ENCODE measurements around the gene RFX7.

The RFX7 gene

DNA sequence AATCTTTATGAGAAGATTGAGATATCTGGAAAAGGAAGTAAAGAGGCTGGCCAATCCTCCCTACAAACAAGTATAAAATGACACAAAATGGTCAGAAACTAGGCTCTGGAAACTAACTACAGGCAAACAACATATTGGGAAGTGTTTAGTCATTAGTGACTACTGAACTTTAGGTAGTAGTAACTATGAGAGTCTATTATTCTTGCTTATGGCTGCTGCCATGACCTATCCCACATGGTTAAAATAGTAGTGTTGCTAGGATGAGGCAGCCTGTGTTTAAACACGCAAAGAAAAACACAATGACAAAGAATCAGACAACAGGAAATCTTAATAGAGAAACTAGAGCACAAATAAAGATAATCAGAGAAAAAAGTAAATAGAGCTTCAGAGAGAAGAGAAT, 67.9 kb downstream of the RFX7 start:
- H3K36me3 ChIP-seq (ENCODE audit: low read length) = peaks cover 22% of the 10 kb centered on the region; the same call in 1 of the 2 replicates
- H3F3A ChIP-seq (ENCODE audit: insufficient read depth) = peaks cover 7% of the 10 kb centered on the region
- TF ChIP-seq EZH2phosphoT487 (conservative IDR thresholded peaks at IDR 0.05; ENCODE audit: low read length) = no peak

DNA sequence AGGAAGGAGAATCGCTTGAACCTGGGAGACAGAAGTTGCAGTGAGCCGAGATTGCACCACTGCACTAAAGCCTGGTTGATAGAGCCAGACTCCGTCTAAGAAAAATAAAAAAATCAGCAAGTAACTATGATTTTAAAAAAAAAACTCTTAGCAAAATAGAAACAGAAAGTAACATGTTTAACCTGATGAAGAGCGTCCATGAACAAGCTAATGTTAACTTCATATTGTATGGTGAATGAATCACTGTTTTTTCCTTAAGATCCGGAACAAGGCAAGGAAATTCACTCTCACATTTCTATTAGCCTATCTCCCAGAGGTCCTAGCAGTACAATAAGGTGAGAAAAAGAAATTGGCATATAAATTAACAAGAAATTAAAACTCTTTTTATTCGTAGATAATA, 69.0 kb downstream of the RFX7 start:
- H3K9me2 ChIP-seq (replicated peaks; ENCODE audit: insufficient read depth, low read length) = no peaks in the 10 kb centered on the region
- H3F3A ChIP-seq (ENCODE audit: insufficient read depth) = peaks cover 7% of the 10 kb centered on the region
- H3K27me3 ChIP-seq (ENCODE audit: low read length) = no peaks in the 10 kb centered on the region
- no peak overlapping the region for H2AFZ ChIP-seq (ENCODE audit: low read depth, low read length, severe bottlenecking)
- TF ChIP-seq EZH2phosphoT487 (conservative IDR thresholded peaks at IDR 0.05; ENCODE audit: low read length) = no peak
- TF ChIP-seq, protein P1, sequence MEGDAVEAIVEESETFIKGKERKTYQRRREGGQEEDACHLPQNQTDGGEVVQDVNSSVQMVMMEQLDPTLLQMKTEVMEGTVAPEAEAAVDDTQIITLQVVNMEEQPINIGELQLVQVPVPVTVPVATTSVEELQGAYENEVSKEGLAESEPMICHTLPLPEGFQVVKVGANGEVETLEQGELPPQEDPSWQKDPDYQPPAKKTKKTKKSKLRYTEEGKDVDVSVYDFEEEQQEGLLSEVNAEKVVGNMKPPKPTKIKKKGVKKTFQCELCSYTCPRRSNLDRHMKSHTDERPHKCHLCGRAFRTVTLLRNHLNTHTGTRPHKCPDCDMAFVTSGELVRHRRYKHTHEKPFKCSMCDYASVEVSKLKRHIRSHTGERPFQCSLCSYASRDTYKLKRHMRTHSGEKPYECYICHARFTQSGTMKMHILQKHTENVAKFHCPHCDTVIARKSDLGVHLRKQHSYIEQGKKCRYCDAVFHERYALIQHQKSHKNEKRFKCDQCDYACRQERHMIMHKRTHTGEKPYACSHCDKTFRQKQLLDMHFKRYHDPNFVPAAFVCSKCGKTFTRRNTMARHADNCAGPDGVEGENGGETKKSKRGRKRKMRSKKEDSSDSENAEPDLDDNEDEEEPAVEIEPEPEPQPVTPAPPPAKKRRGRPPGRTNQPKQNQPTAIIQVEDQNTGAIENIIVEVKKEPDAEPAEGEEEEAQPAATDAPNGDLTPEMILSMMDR (IDR thresholded peaks at IDR 0.05; ENCODE audit: insufficient read depth, low read length, poor library complexity, severe bottlenecking) = no peak
- H3K9ac ChIP-seq (ENCODE audit: low read length) = no peak overlapping the region
- no peak overlapping the region for H3K4me2 ChIP-seq (ENCODE audit: low read depth, low read length, poor library complexity, severe bottlenecking)
- H3K27ac ChIP-seq (ENCODE audit: low read depth, low read length) = no peak overlapping the region
- H3K9me3 ChIP-seq (ENCODE audit: insufficient read depth, low read length) = no peaks in the 10 kb centered on the region
- H3K36me3 ChIP-seq (ENCODE audit: low read length) = peaks cover 24% of the 10 kb centered on the region; the same call in 1 of the 2 replicates
- peaks cover 10% of the 10 kb centered on the region; the same call in 1 of the 2 replicates for H4K20me1 ChIP-seq (ENCODE audit: low read depth, low read length)
- H3K79me2 ChIP-seq (ENCODE audit: insufficient read depth, low read length) = peaks cover 52% of the 10 kb centered on the region
- no peak overlapping the region for H3K4me3 ChIP-seq (ENCODE audit: insufficient read depth, low read length, poor library complexity, severe bottlenecking)

More for the DNA sequence above, 67.9 kb downstream of the RFX7 start:
- Histone ChIP-seq H2AFZ (ENCODE audit: low read depth, low read length, severe bottlenecking) (no peak overlapping the region), H3K27me3 (ENCODE audit: low read length) (no peaks in the 10 kb centered on the region), H3K9me2 (replicated peaks; ENCODE audit: insufficient read depth, low read length) (no peaks in the 10 kb centered on the region), H3K4me2 (ENCODE audit: low read depth, low read length, poor library complexity, severe bottlenecking) (no peak overlapping the region), H3K4me3 (ENCODE audit: insufficient read depth, low read length, poor library complexity, severe bottlenecking) (no peak overlapping the region), H3K9ac (ENCODE audit: low read length) (no peak overlapping the region), H4K20me1 (ENCODE audit: low read depth, low read length) (peaks cover 10% of the 10 kb centered on the region; the same call in 1 of the 2 replicates), H3K79me2 (ENCODE audit: insufficient read depth, low read length) (peaks cover 62% of the 10 kb centered on the region), H3K27ac (ENCODE audit: low read depth, low read length) (no peak overlapping the region), H3K9me3 (ENCODE audit: insufficient read depth, low read length) (no peaks in the 10 kb centered on the region)

DNA sequence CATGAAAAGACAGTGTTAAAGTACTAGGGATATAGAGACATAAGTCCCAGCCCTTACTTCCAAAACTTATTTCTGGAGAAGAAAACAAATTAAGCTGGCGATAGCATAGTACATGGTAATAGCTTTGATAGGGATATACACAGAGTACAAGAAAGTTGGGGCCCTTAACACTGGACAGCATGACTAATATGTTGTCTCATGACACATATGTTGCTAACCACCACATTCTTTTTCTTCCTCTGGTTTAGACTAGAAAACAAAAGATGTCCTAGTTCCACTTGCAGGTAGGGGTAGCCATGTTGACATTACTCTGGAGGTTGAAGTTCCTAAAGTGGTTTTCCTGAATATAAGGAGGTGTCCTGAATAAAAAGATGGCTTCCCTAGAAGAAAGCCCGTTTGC, 75.3 kb downstream of the RFX7 start:
- Histone ChIP-seq H3K27me3 (ENCODE audit: low read length) (no peaks in the 10 kb centered on the region), H3K4me3 (ENCODE audit: insufficient read depth, low read length, poor library complexity, severe bottlenecking) (no peak overlapping the region), H3K9me2 (replicated peaks; ENCODE audit: insufficient read depth, low read length) (no peaks in the 10 kb centered on the region), H3K79me2 (ENCODE audit: insufficient read depth, low read length) (peaks cover 52% of the 10 kb centered on the region), H2AFZ (ENCODE audit: low read depth, low read length, severe bottlenecking) (no peak overlapping the region), H3K9ac (ENCODE audit: low read length) (no peak overlapping the region), H3K27ac (ENCODE audit: low read depth, low read length) (no peak overlapping the region), H3K4me2 (ENCODE audit: low read depth, low read length, poor library complexity, severe bottlenecking) (no peak overlapping the region), H3K36me3 (ENCODE audit: low read length) (peaks cover 15% of the 10 kb centered on the region; the same call in 1 of the 2 replicates), H3K9me3 (ENCODE audit: insufficient read depth, low read length) (no peaks in the 10 kb centered on the region), H4K20me1 (ENCODE audit: low read depth, low read length) (peaks cover 4% of the 10 kb centered on the region; the same call in 1 of the 2 replicates), H3F3A (ENCODE audit: insufficient read depth) (no peaks in the 10 kb centered on the region)
- TF ChIP-seq, protein P1 (IDR thresholded peaks at IDR 0.05; ENCODE audit: insufficient read depth, low read length, poor library complexity, severe bottlenecking) = no peak
- TF ChIP-seq EZH2phosphoT487 (conservative IDR thresholded peaks at IDR 0.05; ENCODE audit: low read length) = no peak

DNA sequence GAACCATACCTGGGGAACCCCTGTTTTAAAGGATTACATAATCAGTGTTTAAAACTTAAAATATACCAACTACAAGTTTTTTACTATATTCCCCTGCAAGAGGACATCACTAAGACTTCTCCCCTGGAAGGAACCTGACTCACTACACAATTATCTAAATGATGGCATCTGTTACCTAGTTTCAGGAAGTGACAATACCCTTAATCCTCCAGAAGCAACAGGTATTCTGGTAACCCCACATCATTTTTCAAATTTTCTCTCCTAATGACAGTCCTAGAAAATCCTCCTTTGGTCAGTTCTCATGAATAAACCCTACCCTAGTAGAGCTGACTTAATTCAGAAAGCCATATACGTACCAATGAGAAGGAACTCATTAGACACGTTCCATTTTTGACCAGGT, 78.4 kb downstream of the RFX7 start:
- H3K27me3 ChIP-seq (ENCODE audit: low read length) = no peaks in the 10 kb centered on the region
- H3K79me2 ChIP-seq (ENCODE audit: insufficient read depth, low read length) = peaks cover 63% of the 10 kb centered on the region
- no peaks in the 10 kb centered on the region for H3K9me3 ChIP-seq (ENCODE audit: insufficient read depth, low read length)
- no peak for TF ChIP-seq EZH2phosphoT487 (conservative IDR thresholded peaks at IDR 0.05; ENCODE audit: low read length)
- TF ChIP-seq, protein P1 (IDR thresholded peaks at IDR 0.05; ENCODE audit: insufficient read depth, low read length, poor library complexity, severe bottlenecking) = no peak
- no peak overlapping the region for H3K9ac ChIP-seq (ENCODE audit: low read length)
- no peaks in the 10 kb centered on the region for H3K36me3 ChIP-seq (ENCODE audit: low read length)
- no peak overlapping the region for H3K4me3 ChIP-seq (ENCODE audit: insufficient read depth, low read length, poor library complexity, severe bottlenecking)
- peaks cover 4% of the 10 kb centered on the region; the same call in 1 of the 2 replicates for H4K20me1 ChIP-seq (ENCODE audit: low read depth, low read length)
- no peaks in the 10 kb centered on the region for H3F3A ChIP-seq (ENCODE audit: insufficient read depth)
- no peak overlapping the region for H3K27ac ChIP-seq (ENCODE audit: low read depth, low read length)
- H3K4me2 ChIP-seq (ENCODE audit: low read depth, low read length, poor library complexity, severe bottlenecking) = no peak overlapping the region
- H3K9me2 ChIP-seq (replicated peaks; ENCODE audit: insufficient read depth, low read length) = no peaks in the 10 kb centered on the region
- H2AFZ ChIP-seq (ENCODE audit: low read depth, low read length, severe bottlenecking) = no peak overlapping the region

Data from SU-DHL-6 (cell line).